Brain microvascular endothelial cell (primary cell): ENCODE measurements around the gene PLB1.

Experiments used
- DNase-seq: peaks from one replicate; pipeline ENCODE4 v3.0.0-alpha.2; 2020
- H3K27ac ChIP-seq: fragments of 250-450 bp; sonication (Bioruptor Pico); 2 replicates; pipeline ENCODE4 v1.5.1; 2020; ENCODE audit warnings: mild to moderate bottlenecking, moderate library complexity
- H3K27me3 ChIP-seq: fragments of 250-450 bp; sonication (Bioruptor Pico); replicated peaks from 2 replicates; pipeline ENCODE4 v1.5.1; 2020; ENCODE audit warnings: mild to moderate bottlenecking
- H3K36me3 ChIP-seq: fragments of 250-450 bp; sonication (Bioruptor Pico); replicated peaks from 2 replicates; pipeline ENCODE4 v1.5.1; 2020; ENCODE audit warnings: mild to moderate bottlenecking
- H3K4me3 ChIP-seq: 2 replicates; pipeline ENCODE4 v1.5.1; 2011; ENCODE audit warnings: low read depth, mild to moderate bottlenecking, control low read depth, low read length, moderate library complexity
- in situ Hi-C: cut with HindIII; loops from 2 replicates; pipeline ENCODE4 v1.10.0; 2017; ENCODE audit warnings: low sequenced_read_pairs, low pct_ligation_motif_present
- TF ChIP-seq, protein P1 (sequence below): IDR thresholded peaks from 2 replicates; pipeline ENCODE4 v1.5.1; 2011; ENCODE audit warnings: low read depth, mild to moderate bottlenecking, moderate library complexity, low read length, control low read depth, inconsistent platforms; ENCODE audit errors: missing control alignments

The PLB1 gene

DNA sequence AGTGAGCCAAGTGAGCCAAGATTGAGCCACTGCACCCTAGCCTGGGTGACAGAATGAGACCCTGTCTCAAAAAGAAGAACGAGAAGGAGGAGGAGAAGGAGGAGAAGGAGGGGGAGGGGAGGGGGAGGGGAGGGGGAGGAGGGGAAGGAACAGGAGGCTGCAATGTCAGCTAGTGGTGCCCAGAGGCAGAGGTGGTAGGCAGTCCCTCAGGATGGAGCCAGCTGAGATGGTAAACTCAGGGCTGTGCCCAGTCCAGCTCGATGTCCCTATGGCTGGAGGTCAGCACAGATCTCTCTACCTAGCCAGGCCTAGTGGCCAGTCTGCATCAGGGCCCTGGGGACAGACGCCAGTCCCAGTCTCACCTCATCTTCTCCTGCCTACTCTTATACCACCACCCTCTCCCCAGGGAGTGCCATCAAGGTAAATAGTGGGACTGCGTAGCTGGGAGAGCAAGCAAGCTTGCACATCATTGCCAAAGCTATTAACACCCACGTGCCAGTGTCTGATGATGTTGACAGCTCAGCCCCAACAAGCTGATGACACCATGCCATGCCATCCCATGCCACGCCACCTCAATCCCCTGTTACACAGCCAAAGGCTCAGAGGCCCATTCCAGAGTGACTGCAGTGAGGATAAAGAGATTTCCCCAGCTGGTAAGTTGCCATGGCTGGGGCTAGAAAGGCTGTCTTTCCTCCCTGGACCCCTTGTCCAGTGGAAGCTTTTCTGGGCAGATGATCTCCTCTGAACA, 7.6 kb upstream of the PLB1 start:
- in situ Hi-C loops, result no loop called here

DNA sequence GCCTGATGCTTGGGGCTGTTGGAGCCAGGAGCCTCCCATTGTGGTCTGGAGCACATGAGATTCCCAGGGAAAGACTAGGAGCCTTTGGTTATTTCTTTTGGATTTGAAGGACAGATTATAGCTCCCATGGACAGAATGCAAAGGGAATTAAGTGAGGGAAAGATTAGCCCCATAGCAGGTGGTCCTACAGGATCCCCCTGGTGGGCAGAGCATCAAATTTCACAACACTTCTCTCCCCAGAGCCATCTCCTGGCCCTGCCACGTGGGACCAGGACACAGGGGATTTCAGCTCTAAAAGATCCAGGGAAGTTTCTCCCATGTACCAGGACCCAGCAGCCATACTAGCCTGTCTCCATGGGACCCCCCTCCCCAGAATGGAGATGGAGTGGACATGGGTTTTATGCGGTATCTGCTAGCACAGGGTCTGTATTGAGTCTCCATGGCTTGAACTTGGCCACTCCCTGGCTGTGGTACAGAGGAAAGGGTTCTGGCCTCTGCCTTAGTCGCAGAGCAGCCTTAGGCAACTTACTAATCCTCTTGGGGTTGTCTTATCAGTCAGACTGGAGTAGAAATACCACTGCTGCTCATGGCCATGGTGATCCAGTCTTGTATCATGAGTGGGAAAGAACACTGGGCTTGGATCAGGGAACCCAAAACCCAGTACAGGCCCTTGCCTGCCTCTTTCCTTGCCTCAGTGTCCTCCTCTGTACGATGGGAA, 6.8 kb upstream of the PLB1 start:
- H3K27ac ChIP-seq, result no peak overlapping the region
- no peaks in the 10 kb centered on the region for H3K36me3 ChIP-seq
- no peak overlapping the region for H3K4me3 ChIP-seq
- no peak for DNase-seq
- TF ChIP-seq, protein P1, sequence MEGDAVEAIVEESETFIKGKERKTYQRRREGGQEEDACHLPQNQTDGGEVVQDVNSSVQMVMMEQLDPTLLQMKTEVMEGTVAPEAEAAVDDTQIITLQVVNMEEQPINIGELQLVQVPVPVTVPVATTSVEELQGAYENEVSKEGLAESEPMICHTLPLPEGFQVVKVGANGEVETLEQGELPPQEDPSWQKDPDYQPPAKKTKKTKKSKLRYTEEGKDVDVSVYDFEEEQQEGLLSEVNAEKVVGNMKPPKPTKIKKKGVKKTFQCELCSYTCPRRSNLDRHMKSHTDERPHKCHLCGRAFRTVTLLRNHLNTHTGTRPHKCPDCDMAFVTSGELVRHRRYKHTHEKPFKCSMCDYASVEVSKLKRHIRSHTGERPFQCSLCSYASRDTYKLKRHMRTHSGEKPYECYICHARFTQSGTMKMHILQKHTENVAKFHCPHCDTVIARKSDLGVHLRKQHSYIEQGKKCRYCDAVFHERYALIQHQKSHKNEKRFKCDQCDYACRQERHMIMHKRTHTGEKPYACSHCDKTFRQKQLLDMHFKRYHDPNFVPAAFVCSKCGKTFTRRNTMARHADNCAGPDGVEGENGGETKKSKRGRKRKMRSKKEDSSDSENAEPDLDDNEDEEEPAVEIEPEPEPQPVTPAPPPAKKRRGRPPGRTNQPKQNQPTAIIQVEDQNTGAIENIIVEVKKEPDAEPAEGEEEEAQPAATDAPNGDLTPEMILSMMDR, result no peak
- in situ Hi-C loops, result no loop called here
- H3K27me3 ChIP-seq, result no peaks in the 10 kb centered on the region

More for the DNA sequence above, 7.6 kb upstream of the PLB1 start:
- Histone ChIP-seq H3K27ac (no peak overlapping the region), H3K4me3 (no peak overlapping the region), H3K27me3 (no peaks in the 10 kb centered on the region), H3K36me3 (no peaks in the 10 kb centered on the region)
- DNase-seq, result no peak
- TF ChIP-seq, protein P1, result no peak

DNA sequence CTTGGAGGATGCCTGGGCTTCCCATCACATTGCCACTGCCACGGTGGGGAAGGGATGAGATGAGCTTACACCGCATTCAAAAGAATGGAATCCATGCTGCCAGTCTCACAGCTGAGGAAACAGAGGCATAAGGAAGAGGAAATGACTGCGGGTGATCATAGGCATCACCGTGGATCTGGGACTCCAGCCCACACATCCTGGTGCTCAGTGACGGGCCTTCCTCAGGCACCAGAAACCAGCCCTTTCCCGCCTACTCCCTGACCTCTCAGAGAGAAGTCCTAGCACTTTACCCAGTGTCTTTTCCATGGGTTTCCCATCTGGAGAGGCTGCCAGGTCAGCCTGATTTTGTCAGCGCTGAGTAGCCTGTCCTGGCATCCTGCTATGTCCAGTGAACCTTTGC, 5.3 kb upstream of the PLB1 start:
- Histone ChIP-seq H3K36me3 (no peaks in the 10 kb centered on the region), H3K27me3 (no peaks in the 10 kb centered on the region), H3K27ac (no peak overlapping the region), H3K4me3 (no peak overlapping the region)
- no peak for DNase-seq
- in situ Hi-C loops, result no loop called here
- TF ChIP-seq, protein P1, result no peak

DNA sequence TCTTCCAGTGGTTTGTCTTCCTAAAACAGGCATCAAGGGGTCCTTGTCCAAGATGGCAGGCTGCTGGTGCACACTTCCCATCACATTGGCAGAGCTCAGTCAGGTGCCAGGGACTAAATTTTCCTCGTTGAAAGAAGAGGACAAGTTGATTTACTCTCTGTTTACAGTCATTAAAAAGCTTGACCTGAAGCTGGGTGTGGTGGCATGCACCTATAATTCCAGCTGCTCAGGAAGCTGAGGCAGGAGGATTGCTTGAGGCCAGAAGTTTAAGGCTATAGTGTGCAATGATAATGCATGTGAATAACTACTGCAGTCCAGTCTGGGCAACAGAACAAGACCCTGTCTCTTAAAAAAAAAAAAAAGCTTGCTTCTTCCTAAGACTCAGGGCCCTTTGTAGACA, 3.6 kb upstream of the PLB1 start:
- Histone ChIP-seq H3K4me3 (no peak overlapping the region), H3K36me3 (no peaks in the 10 kb centered on the region), H3K27ac (no peak overlapping the region), H3K27me3 (no peaks in the 10 kb centered on the region)
- TF ChIP-seq, protein P1, result no peak
- no peak for DNase-seq
- in situ Hi-C loops, result no loop called here

DNA sequence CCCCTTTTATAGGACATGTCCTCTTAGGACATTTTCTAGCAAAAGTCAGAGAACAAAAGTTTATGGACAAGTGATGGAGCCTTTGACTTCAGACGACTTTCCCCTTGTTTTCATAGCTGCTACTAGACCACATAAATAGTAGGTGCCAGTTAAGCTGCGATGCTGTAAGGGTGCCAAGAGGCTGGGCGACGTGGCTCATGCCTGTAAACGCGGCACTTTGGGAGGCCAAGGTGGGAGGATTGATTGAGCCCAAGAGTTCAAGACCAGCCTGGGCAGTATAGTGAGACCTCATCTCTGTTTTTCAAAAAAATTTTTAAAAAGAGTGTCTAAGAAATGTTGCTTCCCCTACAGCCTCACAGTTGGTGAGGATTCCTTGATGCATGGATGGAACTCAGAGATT, 2.2 kb upstream of the PLB1 start:
- H3K27me3 ChIP-seq, result no peaks in the 10 kb centered on the region
- H3K36me3 ChIP-seq, result no peaks in the 10 kb centered on the region
- in situ Hi-C loops, result no loop called here
- TF ChIP-seq, protein P1, result no peak
- H3K27ac ChIP-seq, result no peak overlapping the region
- no peak for DNase-seq
- no peak overlapping the region for H3K4me3 ChIP-seq
